GM21723 (cell line): ENCODE measurements around the gene ISCA2.
"Not testable (repeated sequence)": the region's sequence is repeated elsewhere in the genome, so short reads cannot be mapped to it uniquely, and the experiment has no call there.

Source experiments
- ATAC-seq: cut with Tn5 transposase; IDR thresholded peaks from one replicate; pipeline ENCODE4 v1.9.1; 2021; ENCODE audit warnings: mild to moderate bottlenecking, moderate library complexity; ENCODE audit not compliant: unreplicated experiment

ISCA2 gene, protein sequence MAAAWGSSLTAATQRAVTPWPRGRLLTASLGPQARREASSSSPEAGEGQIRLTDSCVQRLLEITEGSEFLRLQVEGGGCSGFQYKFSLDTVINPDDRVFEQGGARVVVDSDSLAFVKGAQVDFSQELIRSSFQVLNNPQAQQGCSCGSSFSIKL

DNA sequence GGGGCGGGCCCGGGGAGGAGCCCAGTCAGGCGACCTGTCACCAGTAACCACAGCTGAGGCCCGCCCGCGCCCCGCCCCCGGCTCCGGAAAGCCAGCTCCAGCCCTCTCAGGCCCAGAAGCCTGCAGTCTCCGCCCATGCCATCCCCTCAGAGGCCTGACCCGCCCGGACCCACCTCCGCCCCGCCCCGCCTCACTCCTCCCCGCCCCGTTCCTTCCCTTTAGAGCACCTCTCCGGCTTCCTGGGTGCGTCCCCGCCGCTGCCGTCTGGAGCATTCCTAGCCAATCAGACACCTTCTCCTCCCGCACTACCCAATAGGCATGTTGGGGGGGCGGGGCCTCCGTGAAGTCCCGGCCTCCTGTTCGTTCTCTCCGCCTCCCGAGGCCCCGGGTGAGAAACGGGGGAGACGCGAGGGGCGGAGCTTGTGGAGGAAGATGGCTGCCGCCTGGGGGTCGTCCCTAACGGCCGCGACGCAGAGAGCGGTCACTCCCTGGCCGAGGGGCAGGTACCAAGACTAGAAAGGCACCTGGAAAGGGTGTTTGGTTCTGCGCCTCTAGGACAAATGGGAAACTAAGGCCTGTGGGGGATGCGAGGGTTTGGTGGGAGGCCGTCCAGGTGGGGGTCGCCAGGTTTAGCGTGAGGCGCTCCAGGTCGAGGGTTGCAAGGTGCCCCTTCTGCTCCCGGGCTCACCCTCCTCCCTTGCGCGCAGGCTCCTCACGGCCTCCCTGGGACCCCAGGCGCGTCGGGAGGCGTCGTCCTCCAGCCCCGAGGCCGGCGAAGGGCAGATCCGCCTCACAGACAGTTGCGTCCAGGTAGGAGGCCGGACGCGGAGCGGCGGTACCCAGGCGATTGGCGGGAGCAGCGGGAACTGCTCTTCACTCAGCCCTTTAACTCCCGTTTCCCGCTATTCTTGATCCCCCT lies at the start of gene ISCA2:
Gene ISCA2 (plus strand): TSS at position 423 of the 919 bp plus-strand sequence. CDS start 10 bp downstream, at position 433.
- ATAC-seq = peak; percentile 88

DNA sequence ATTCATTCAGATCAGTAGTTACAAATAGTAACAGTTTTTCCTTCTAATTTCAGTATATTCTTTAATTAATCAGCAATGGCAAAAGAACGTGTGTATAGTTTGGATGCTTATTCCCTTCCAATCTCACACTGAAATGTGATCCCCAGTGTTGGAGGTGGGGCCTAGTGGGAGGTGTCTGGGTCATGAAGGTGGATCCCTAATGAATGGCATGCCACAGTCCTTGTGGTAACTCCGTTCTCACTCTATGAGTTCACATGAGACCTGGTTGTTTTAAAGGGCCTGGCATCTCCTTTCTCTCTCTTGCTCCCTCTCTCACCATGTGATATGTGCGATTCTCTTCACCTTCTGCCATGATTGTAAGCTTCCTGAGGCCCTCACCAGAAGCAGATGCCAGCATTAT lies 48.7 kb upstream of the ISCA2 start:
- ATAC-seq = no peak

DNA sequence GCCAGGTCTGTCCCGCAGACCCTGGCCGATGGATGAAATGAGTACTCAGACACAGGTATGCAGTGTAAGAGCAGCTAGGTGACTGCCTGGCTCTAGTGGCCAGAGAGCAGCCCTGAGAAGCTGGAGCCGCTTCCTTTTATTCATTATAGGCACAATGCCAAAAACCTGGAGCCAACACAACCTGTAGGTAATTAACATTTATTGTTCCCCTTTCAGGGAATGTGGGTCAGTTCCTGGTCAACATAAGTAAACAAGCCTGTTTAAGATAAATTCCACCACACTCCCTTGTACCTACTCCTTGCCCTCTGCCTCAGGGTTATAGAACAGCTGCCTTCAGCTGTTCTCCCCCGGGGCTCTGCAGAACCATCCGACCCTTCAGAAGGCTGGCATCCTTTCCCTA lies 39.2 kb upstream of the ISCA2 start:
- ATAC-seq = not testable (repeated sequence)

DNA sequence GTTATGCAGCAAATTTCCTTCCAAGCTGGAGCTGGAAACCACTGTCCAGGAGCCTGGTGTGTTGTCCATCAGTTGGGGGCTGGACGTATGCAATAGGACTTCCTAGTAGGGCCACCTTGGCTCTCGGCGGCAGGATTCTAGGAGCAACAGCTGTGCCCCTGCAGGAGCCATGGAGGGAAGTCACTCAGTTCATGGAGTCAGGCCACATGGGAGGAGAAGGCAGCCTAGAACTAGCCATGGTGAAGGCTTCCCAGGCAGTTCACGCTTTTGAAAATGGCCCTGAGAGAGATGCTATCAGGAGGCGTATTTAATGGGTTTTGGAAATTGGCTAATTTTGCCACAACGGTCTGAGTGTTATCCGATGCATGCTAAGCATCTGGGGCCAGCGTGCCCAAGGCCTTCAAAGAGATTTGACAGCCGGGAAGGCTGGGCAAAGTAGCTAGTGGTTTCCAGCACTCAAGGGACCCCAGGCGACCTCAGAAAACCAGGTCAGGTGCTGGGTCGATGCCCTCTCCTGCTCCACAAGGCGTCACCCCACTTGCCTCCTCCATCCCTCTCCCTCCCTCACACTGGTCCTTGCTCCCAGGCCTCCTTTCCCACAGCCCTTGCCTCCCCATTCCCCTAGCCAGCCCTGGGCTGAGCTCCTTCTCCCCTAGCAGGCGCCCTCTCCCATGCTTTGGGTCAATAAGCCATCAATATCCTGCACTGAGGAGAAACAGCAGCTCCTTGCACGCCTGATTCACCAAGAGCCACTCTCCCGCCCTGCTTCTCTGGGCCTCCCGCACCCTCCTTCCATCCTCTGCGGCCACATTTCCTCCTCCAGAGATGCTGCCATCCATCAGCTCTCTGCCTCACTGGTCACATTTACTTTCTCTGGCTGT lies 36.6 kb upstream of the ISCA2 start:
- no peak for ATAC-seq

DNA sequence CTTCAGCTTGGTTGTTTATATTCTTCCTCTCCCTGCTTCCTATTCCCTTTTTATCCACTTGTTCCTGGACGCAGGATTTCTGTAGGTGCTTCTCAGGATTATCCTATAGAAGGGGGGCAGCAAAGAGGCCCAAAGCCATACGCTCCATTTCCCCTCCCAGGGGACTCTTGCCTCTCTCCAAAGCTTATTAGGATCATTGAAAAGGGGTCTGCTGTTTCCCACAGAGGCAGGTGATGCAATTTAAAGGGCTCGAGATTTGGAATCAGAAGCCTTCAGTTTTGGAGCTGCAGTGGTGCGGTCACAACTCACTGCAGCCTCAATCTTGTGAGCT lies 36.0 kb upstream of the ISCA2 start:
- ATAC-seq = no peak

DNA sequence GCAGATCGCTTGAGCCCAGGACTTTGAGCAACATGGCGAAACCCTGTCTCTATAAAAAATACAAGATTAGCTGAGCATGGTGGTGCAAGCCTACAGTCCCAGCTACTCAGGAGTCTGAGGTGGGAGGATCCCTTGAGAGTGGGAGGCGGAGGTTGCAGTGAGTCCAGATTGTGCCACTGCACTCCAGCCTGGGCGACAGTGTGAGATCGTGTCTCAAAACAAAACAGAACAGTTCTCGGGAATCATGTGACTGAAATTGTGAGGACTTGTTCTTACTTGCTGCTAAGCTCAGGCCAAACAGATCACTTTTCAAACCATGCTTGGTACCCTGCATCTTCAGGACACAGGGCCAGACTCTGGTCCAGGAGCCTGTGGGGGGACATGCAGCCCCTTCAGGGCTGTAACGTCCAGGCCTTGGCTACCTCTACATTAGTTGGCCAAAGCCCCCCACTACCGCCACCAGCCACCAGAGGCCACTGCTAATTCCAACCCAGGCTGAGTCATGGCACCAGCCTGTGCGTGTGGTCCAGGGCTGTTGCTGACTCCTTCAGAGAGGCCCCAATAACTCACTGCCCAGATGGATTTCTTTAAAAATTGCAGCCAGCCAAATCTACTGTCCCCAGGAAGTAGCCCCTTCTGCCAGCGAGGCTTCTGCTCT lies 34.1 kb upstream of the ISCA2 start:
- no peak for ATAC-seq

DNA sequence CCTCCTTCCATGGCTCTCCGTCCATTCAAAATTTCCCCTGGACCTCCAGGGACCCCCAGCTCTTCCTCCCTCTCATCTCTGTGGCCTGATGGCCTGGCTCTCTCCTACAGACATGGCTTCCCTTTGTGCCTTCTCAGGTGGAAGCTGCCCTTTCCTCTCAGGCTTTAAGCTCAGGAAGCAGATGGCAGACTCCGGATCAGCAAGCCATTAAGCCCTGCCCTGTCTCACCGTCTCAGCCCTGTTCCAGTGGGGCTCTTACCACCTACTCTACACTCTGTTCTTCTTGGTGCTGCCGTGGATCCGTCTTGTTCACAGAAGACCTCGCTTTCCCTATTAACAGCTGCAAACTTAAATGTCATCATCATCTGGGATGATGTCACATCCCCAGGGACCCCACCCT lies 33.6 kb upstream of the ISCA2 start:
- no peak for ATAC-seq

DNA sequence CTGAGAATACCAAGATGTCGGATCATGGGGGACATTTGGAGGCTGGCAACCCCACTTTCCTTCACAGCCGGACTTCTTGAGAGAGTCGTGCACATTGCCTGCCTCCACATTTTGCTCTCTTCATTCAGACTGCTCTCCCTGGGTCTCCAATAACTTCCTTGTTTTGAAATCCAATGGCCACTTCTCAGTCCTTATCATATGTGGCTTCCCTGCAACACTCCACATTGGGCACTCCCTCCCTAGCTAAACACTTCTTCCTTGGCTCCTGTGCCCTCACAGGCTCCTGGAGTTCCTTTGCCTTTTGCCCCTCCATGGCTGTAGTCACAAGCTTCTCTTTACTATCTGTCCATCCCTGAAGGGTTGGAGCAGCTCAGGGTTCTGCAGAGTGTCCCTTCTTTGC lies 30.6 kb upstream of the ISCA2 start:
- ATAC-seq = no peak

DNA sequence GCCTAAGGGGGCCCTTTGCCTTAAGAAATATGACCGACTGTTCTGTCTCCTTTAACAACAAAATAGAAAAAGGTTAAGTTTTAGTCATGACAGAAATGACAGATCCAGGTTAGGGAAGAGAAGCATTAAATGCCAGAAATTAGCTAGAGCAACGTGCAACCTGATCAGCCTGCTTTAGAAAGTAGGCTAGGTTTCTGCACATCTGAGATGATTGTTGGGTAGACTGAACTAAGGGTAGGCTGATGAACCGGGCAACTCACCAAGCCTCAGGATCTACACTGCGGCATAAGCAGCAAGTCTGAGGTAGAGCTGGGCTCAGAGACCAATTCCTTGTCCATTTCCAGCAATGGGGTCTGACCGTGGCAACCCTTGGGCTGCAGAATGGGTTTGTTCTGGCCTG lies 29.9 kb upstream of the ISCA2 start:
- no peak for ATAC-seq

DNA sequence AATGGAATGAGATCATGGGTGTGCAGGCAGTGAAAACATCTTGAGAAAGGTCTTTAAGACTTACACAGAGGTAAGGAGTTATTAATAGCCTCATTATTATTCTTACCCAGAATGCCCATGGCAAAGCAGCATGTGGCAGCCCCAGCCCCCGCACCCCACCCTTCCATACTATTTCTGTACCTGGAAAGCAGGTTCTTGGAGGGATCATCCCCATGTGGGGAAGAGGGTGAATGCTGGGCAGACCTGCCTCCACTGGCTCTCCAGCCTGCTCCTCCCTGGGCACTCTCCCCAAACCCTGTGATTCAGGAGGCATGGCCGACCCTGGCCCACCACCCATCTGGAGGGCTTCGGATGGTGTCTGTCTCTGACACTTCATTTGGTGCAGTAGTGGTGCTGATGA lies 28.8 kb upstream of the ISCA2 start:
- no peak for ATAC-seq

DNA sequence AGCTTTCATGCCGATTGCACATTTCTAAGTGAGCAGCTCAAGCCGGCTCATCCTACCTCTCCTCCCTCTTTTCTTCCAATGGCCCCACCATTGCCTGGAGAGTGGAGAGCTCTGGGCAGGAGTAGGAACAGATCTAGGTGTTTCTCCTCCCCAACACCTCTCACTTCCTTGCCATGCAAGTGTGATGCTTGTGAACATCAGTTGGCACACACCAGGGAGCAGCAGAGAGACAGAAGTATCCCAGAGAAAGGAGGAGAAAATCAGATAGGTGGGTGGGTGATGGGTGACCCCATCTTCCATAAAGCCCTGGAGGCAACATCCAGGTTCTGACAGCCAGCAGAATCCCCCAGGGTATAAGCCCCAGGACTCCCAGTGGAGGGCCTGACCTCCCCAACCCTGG lies 28.2 kb upstream of the ISCA2 start:
- no peak for ATAC-seq

DNA sequence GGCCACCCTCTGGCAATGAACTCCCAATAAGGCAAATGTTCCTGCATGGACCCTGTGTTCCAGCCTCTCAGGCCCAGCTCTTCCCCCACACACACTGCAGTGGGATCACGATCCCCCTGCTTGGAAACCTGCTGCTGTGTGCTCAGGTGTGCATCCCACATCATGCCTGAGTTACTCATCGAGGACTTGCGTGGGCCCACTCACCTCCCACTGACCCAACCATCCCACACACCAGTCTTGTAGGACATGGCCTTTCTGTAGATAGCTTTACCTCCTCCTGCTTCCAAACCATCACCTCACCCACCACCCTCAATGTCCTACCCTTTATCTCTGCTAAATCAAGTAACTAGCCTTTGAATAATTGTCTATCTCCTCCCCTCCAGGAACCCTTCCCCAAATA lies 25.1 kb upstream of the ISCA2 start:
- ATAC-seq = no peak

DNA sequence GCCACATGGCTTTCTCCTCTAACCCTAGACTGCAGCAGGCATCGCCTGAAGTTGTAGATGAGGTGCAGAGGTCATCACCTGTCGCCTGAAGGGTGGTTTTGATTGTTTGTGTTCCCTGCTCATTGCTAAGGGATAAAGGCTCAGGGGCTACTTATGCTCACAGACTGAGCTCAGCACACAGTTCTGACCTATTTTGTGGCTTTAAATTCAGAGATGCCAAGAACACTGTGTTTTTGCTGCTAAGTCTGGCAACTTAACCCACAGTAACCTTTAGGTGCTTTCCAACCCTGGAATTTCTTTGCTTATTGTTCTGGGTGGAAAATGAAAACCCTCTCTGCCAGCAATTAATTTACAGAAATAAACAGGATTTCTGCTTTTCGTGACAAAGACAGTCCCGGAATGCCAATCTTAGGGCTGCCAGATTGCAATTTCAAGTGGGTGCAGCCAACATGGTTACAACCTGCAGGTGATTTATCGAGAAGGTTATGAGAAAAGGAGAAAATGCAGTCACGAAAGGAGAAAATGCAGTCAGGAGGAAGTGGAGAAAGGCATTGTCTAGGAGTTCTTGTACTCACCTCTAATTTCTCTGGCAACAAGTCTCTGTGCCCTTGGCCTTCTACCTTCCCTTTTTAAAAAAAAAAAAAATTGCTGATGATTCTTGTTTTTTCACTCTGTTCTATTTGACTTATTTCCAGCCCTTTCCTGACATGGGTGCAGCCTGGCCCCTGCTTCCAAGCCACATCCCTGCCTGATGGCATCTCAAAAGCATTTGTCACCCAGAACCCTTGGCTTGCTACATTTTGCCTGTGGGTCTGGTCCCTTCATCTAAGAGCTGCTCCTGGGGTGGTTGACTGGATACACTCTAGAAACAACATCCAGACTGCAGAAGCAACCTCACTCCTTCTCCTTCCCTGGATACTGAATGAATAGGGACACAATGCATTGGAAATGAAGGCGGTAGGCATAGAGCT lies 23.7 kb upstream of the ISCA2 start:
- ATAC-seq = no peak

DNA sequence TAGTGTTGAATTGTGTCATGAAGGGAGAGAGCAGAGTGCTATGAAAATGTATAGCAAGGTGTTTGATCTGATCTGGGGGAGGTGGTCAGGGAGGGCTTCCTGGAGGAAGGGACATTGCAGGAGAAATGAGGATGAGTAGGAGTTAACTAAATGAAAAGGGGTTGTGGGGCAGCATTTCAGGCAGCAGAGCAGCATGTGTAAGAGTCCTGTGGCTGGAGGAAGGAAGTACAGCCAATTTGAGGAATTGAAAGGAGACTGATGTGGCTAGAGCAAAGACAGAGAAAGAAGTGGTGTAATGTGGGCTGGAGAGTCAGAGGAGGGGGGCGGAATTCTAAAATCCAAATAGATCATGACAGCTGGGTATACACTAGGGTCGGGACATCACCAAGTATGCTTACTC lies 21.0 kb upstream of the ISCA2 start:
- no peak for ATAC-seq

DNA sequence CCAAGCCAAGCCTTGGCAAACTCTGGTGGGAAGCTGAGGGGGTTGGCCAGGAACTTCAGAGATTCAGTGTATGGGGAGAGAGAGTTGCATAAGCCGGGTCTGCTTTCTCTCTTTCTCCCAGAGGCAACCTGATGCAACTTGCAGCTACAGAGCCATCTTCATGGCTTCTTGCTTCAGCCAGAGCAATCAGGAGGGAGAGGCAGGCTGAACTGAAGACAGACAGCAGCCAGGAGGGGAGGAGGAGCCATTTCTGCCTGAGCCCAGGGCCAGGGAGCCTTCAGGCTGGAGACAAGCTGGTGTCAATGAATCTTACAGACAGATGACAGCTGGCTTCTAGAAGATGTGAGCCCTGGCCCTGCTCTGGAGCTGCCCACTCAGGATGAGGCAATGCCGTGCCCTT lies 19.2 kb upstream of the ISCA2 start:
- ATAC-seq = no peak

DNA sequence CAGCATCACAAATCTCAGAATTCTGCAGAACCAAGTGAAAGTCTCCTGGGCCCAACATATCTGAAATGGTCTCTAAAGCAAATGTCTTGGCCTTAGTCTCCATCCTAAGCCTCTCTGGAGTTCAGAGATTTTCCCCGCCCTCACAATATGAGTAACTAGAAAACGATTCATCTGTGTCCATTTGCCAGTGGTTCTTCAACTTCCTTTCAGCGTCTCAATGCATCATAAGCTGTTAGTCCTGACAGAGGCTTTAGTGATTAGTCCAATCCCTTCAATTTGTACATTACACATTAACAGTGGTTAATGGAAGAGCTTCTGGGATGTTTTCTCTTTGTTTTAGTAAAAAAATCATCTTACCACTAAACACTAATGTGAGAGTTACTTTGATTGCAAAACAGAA lies 17.9 kb upstream of the ISCA2 start:
- ATAC-seq = no peak

DNA sequence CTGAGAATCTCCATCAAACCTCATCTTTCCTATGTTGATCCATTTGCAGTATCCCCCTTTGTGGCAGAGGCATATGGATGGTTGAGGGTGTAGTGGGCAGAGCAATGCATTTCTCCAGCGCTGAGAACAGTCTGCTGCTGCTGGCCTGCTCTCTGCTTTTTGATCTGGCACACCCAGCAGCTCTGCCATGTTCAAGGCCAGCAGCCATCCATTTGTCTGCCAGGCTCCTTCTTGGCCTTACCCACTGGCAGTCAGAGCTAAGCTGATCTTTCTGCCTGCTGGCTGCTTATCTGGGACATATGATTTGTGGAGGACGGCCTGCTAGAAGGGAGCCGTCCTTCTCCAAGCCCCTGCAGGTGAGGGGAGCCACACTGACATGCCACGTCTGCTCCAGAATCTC lies 17.5 kb upstream of the ISCA2 start:
- ATAC-seq = no peak

DNA sequence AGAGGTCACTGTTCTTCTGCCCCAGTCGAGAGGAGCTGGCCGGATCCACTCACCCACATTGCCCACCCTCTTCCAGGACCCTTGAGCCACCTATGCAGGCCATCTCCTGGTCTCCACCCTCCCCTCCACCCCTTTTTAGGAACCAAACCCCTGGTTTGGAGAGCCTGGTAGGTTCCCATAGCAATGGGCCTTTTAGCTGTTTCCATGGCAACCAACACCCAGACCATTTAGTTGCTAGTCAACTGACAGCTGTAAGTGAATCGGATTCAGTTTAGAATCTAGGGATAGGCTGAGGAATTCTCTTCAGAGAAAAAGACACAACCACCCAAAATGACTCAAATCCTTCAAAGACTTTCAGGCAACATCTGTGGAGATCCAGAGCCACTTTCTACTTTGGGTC lies 17.0 kb upstream of the ISCA2 start:
- ATAC-seq = no peak

DNA sequence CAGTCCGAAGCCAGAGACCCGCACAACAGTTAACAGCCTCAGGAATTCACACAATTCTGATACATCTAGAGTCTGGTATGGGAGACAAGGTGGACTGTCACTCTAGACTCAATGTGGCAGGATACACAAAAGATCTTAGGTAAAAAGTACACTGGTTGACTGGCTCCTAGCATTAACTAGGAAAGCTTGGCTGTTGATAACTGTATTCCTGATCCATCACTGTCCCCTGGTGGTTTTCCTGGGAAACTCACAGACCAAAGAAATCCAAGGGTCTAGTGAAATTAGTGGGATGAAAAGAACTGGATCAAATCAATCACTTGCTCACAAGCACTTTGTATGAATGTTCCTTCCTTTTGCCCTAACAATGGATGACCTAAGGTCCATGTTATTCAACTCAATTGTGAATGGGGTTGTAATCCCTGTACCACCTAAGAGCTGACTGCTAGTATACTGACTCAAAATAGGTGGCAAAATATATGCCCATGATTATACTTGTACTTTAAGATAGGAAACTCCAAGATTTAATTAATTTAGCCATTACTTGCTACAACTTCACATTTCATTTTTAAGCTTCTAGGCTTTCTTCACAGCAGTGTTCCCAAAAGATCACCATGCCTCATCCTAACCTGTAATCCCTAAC lies 14.4 kb upstream of the ISCA2 start:
- no peak for ATAC-seq

DNA sequence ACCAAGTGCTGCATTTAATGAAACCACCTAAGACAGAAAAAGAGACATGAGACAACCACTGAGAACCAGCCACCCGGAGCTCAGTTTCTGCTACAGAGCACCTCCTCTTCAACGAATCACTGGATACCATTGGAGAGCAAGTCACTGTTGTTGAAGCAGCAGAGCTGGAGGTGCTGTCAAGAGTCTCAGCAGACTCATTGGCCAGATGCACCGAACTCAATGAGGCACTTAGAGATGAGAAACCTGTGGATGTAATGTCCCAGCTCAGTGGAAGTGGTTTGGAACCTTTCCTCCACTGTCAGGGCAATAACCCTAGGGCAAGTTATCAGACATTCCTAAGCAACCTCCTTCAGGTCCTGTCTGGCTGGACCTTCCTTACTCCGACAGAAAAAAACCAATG lies 13.5 kb upstream of the ISCA2 start:
- ATAC-seq = no peak
